Aorta (tissue), 5 donors: ENCODE results near the gene APH1B. TPM values are rescaled to one million over a fixed set of nuclear protein-coding genes. Genes with fewer than 3 reads are reported as not detected.

Experiments used
- ATAC-seq: fragments of 200-7000 bp; cut with Tn5 transposase; one replicate; pipeline ENCODE4 v1.9.1; 2022; ENCODE audit warnings: moderate library complexity; ENCODE audit not compliant: low FRiP score
- DNase-seq, 2 donors: peaks; one replicate each; pipeline ENCODE4 v3.0.0-alpha.2; 2020
- H3K27ac ChIP-seq, 2 donors: one replicate each; pipeline ENCODE4 v1.5.1; 2013; ENCODE audit warnings: low read length in 2 of 2, mild to moderate bottlenecking in 2 of 2, moderate library complexity in 2 of 2, control low read depth in 1 of 2, inconsistent platforms in 1 of 2, low read depth in 1 of 2
- H3K27me3 ChIP-seq, 2 donors: one replicate each; pipeline ENCODE4 v1.6.1; 2013; ENCODE audit warnings: control low read depth in 1 of 2, low read length in 1 of 2, mild to moderate bottlenecking in 1 of 2, moderate library complexity in 1 of 2; ENCODE audit not compliant: insufficient read depth in 2 of 2, control insufficient read depth in 1 of 2
- H3K36me3 ChIP-seq, 2 donors: one replicate each; pipeline ENCODE4 v1.6.1; 2013; ENCODE audit warnings: control low read depth in 1 of 2, low read length in 1 of 2, mild to moderate bottlenecking in 1 of 2; ENCODE audit not compliant: insufficient read depth in 2 of 2, control insufficient read depth in 1 of 2
- H3K4me1 ChIP-seq, 2 donors: one replicate each; pipeline ENCODE4 v1.6.1; 2013; ENCODE audit warnings: low read length in 2 of 2, control low read depth in 1 of 2, mild to moderate bottlenecking in 1 of 2, moderate library complexity in 1 of 2; ENCODE audit not compliant: insufficient read depth in 2 of 2, control insufficient read depth in 1 of 2
- H3K4me3 ChIP-seq, 2 donors: one replicate each; pipeline ENCODE4 v1.5.1; 2013; ENCODE audit warnings: low read length in 2 of 2, control low read depth in 1 of 2, mild to moderate bottlenecking in 1 of 2
- H3K9me3 ChIP-seq: one replicate; pipeline ENCODE4 v1.6.1; 2013; ENCODE audit warnings: mild to moderate bottlenecking, low read length; ENCODE audit not compliant: control insufficient read depth
- WGBS, 2 donors: extraction: QIAGEN DNeasy Blood & Tissue Kit; methylation state at CpG; one replicate each; pipeline ENCODE4 v1.1.7; 2013; 5-methylcytosine and 5-hydroxymethylcytosine counted together
- intact Hi-C, 2 donors: fragments of 100-400 bp; cut with DNase I; formaldehyde crosslinking; loops; one replicate each; pipeline versions ENCODE4 v1.14.2 to v1.15.0; 2022
- polyA plus RNA-seq, 2 donors: library from polyadenylated mRNA; stranded (reverse); fragments of 200-250 nt; gene quantifications; one replicate each; pipeline ENCODE4 v1.2.3, GENCODE V29; 2013
- total RNA-seq, 2 donors: library from RNA; stranded (reverse); fragmentation: NEBNext Ultra II Directional; extraction: Animal tissue kit (Norgen Biotek cat#: 25700); gene quantifications; one replicate each; pipeline ENCODE4 v1.2.1, GENCODE V29; 2021
- donor health status: healthy with polysubstance abuse.
- donor health status: Bipolar disorder and iron deficiency.
- donor health status: DM: no; HTN: no; CAD: no.
- donor health status: DM: no; HTN: no; CAD: no.
- donor health status: DM: yes; HTN: yes; CAD: no.

The APH1B gene
- total and polyA plus RNA-seq, 4 donors = 3.0 to 28.4 (median 18.8) TPM

DNA sequence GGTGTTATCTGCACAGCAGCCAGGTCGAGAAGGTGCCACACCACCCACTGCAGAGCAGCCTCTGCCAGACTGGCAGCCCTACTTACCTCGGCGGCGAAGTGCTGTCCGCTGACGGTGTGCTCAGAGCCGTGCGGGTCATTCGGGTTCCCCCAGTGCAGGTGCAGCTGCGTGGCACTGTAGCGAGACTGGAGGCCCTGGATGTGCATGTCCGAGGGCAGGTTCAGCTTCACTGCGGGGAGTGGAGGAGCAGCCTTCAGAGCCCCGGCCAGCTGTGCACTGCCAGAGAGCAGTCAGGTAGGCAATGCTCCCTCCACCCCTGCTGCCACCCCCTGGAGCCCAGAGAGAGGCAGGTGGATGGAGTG is 68.0 kb downstream of the APH1B start:
- Histone ChIP-seq H3K27ac (no peak overlapping the region), H3K27me3 (no peaks in the 10 kb centered on the region), H3K4me1 (no peaks in the 10 kb centered on the region), H3K4me3 (no peak overlapping the region), H3K36me3 (no peaks in the 10 kb centered on the region), H3K9me3 (no peaks in the 10 kb centered on the region)
- ATAC-seq (no peak), DNase-seq (no peak)
- 92 to 95% methylated on average over 14 of the region's 14 CpGs for WGBS, 2 donors
- intact Hi-C loops = no loop called here

DNA sequence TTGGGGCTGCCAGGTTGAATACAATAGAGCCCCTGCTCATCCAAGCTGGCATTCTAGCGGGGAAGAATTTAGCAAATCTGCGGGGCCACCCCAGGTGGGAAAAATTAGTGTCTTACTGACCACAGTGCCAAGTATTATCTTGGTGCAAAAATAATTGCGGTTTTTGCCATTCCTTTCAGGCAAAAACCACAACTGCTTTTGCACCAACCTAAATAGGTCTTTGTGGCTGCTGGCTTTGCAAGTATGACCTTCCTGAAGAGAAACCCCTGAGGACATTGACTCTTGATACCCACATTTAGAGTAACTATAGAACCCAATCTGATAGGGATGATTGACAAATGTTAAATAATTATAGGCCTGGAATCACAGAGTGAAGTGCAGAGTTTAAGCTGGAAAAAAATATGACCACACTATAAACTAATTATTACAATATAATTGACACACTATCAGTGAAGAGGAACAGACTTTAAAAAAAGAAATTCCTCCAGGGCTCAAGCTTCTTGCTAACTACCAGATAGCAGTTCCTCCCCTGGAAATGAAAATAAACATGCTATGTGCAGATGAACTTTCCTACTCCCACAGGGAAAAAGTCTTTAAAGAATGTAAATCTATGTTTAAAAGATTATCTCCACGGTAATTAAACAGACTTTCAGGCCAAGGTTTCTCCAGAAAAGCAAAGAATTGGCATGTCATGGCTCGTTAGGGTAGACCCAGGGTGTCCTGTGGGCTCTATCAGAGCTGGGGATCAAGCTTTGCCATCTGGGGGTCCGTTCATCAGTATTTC is 69.9 kb downstream of the APH1B start:
- Histone ChIP-seq H3K4me3 (no peak overlapping the region), H3K27ac (no peak overlapping the region), H3K9me3 (no peaks in the 10 kb centered on the region), H3K27me3 (no peaks in the 10 kb centered on the region), H3K4me1 (no peaks in the 10 kb centered on the region), H3K36me3 (no peaks in the 10 kb centered on the region)
- intact Hi-C loops = no loop called here
- ATAC-seq (no peak), DNase-seq (no peak)
- 81 to 82% methylated on average over 6 of the region's 6 CpGs for WGBS, 2 donors

DNA sequence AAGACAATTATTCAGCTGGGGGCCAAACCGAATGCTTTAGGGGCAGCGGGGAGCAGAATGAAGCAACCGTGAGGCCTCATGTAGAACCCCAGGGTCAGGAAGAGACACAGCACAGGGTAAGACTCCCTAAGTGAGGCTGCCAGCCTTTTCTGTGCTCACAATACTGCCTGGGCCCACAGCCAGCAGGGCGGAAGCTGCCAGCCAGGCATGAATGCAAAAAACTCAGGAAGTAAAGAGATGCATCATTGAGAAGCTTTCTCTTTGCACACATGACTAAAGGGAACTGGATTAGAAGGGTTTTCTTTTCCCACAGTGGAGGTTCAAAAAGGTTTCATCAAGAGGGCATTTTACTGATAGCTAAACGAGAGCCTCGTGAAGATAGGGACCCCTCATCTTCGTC is 71.0 kb downstream of the APH1B start:
- 44 to 45% methylated on average over 7 of the region's 7 CpGs for WGBS, 2 donors
- no peak overlapping the region for H3K4me3 ChIP-seq
- no peaks in the 10 kb centered on the region for H3K36me3 ChIP-seq
- peak; percentile 45 for ATAC-seq
- no peaks in the 10 kb centered on the region for H3K9me3 ChIP-seq
- peak; percentile 87 to 88 for DNase-seq
- intact Hi-C loops = no loop called here
- H3K4me1 ChIP-seq = no peaks in the 10 kb centered on the region
- H3K27me3 ChIP-seq = no peaks in the 10 kb centered on the region
- peak overlapping the region in 1 of 2 donors; percentile 21 for H3K27ac ChIP-seq

DNA sequence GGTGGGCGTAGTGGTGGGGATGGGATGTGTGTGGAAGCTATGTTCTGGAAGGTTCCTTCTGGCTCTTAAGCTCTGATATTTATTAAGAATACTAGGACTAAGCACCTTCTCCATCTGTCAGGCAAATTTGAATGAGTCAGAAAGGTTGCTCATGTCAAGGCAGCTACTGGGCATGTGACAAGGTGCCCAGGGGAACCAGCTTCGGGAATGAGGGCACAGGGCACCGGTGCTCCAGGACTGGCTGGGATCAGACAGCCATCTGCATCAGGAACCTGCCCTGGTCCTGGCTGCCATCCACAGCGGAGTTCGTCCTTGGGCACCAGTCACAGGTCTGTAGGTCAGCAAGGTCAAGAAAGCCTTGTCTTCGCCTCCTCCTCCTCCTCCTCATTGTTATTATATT is 71.8 kb downstream of the APH1B start:
- Histone ChIP-seq H3K36me3 (no peaks in the 10 kb centered on the region), H3K27me3 (no peaks in the 10 kb centered on the region), H3K4me1 (no peaks in the 10 kb centered on the region), H3K4me3 (no peak overlapping the region), H3K9me3 (no peaks in the 10 kb centered on the region), H3K27ac (no peak overlapping the region)
- 81 to 90% methylated on average over 6 of the region's 6 CpGs for WGBS, 2 donors
- intact Hi-C loops = no loop called here
- no peak for ATAC-seq
- no peak for DNase-seq

DNA sequence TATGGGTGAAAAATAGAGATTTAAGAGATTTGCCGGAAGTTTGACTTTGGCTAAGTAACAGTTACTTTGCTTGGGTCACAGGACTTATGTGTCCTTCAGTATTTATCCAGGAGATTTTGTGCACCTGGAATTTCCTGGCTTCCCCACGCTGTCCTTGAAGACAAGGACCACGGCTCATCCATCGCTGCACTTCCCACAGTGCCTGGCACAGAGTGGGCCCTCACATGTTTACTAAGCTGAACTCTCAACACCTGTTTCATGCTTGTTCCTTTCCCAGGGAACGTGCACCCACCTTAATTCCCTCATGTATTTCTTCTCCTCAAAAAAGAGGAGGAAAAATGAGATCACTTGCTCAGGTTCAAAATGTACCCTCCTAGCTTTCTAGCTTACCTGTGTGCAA is 72.2 kb downstream of the APH1B start:
- DNase-seq (no peak), ATAC-seq (no peak)
- Histone ChIP-seq H3K4me1 (no peaks in the 10 kb centered on the region), H3K27ac (no peak overlapping the region), H3K27me3 (no peaks in the 10 kb centered on the region), H3K36me3 (no peaks in the 10 kb centered on the region), H3K4me3 (no peak overlapping the region), H3K9me3 (no peaks in the 10 kb centered on the region)
- 98% methylated on average over 5 of the region's 5 CpGs for WGBS, 2 donors
- intact Hi-C loops = no loop called here

DNA sequence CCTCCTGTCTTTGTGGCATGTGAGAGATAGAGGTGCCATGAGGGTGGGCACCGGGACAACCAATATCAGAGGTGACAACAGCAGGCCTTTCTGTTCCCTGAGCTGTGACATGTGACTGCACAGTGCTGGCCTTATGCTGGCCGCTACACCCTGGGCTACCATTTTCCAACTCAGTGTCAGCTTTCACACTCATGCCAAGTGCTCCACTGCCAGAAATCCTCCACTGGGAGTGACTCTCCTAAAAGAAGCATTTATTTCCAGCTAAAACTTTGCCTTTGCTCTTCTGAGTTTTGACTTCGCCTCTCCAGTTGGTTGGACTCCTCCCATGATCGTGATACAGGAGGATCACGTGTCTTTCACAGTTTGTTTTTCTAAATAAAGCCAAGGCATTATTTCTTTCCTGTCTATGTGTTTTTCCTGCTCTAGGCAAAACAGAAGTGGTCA is 72.8 kb downstream of the APH1B start:
- intact Hi-C loops = no loop called here
- Histone ChIP-seq H3K4me3 (no peak overlapping the region), H3K4me1 (no peaks in the 10 kb centered on the region), H3K27me3 (no peaks in the 10 kb centered on the region), H3K9me3 (no peaks in the 10 kb centered on the region), H3K27ac (peak overlapping the region in 1 of 2 donors; percentile 26), H3K36me3 (no peaks in the 10 kb centered on the region)
- ATAC-seq (peak; percentile 81), DNase-seq (peak in 1 of 2 donors; percentile 69)
- 17 to 23% methylated on average over 5 of the region's 5 CpGs for WGBS, 2 donors

DNA sequence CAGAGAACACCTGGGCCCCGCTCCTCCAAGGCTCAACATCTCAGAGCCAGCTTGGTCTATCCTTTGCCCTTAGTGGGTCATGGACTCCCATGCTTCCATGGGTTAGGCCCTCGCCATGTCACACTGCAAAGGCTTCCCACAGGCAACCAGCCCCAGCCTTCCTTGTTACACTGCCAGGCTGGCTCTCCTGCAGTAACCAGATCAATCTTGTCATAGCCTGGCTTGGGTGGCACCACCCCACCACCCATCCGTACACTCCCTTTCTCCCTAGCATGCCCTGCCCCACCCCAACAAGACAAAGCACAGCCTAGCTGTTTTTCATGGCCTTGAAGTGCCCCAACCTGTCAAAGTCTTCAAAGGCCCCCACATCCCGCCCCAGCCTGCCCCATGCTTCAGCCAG is 73.8 kb downstream of the APH1B start:
- WGBS, 2 donors = 98 to 99% methylated on average over 4 of the region's 4 CpGs
- Histone ChIP-seq H3K27me3 (no peaks in the 10 kb centered on the region), H3K9me3 (no peaks in the 10 kb centered on the region), H3K27ac (no peak overlapping the region), H3K4me1 (no peaks in the 10 kb centered on the region), H3K4me3 (no peak overlapping the region), H3K36me3 (no peaks in the 10 kb centered on the region)
- DNase-seq (no peak), ATAC-seq (no peak)
- intact Hi-C loops = no loop called here

DNA sequence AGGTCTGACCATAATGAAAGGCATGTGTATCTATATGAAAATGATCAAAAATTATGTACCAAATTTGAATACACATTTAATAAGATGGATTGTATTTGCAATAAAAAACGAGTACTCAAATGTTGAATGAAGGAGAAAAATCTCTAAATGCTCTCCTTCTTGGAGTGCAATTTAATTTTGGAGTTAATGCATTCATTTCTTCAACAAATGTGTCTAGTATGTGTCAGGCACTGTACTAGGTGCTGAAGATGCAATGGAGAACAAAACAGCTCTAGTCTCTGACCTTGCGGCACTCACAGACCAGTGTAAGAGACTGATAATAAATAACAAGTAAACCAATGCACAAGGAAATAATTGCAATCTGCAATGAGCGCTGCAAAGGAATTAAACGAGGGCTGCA is 75.4 kb downstream of the APH1B start:
- WGBS, 2 donors = 91 to 94% methylated on average over 4 of the region's 4 CpGs
- ATAC-seq (no peak), DNase-seq (no peak)
- Histone ChIP-seq H3K27ac (no peak overlapping the region), H3K4me1 (no peaks in the 10 kb centered on the region), H3K27me3 (no peaks in the 10 kb centered on the region), H3K36me3 (no peaks in the 10 kb centered on the region), H3K4me3 (no peak overlapping the region), H3K9me3 (no peaks in the 10 kb centered on the region)
- intact Hi-C loops = no loop called here

DNA sequence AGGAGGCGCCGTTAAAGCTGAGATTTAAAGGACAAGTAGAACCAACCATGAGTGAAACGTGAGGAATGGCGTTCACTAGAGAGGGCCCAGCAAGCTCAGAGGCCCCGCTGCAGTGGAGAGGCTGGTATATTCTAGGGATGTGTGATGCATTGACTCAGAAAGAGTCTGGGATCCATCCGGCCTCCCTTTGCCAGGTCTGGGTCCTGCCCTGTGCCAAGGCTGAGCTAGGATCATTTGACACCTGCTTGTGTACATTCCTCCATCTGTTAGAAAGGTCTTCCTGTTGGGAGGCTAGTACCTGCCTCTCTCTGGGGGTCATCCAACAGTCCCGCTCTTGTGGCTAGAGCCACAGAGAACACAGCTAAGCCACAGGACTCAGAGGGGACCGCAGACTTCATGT is 75.9 kb downstream of the APH1B start:
- no peak for ATAC-seq
- intact Hi-C loops = no loop called here
- no peak for DNase-seq
- WGBS, 2 donors = 82% methylated on average over 8 of the region's 8 CpGs
- H3K36me3 ChIP-seq = no peaks in the 10 kb centered on the region
- no peaks in the 10 kb centered on the region for H3K4me1 ChIP-seq
- H3K9me3 ChIP-seq = no peaks in the 10 kb centered on the region
- H3K27ac ChIP-seq = no peak overlapping the region
- no peak overlapping the region for H3K4me3 ChIP-seq
- H3K27me3 ChIP-seq = no peaks in the 10 kb centered on the region
